GM19099 (cell line): ENCODE data around the gene ROR2.

ENCODE experiments used
- POLR2A ChIP-seq: IDR thresholded peaks from 3 replicates; pipeline ENCODE4 v1.6.1; 2011; ENCODE audit warnings: low read depth; ENCODE audit not compliant: insufficient read length; ENCODE audit errors: extremely low read depth

ROR2 gene

DNA sequence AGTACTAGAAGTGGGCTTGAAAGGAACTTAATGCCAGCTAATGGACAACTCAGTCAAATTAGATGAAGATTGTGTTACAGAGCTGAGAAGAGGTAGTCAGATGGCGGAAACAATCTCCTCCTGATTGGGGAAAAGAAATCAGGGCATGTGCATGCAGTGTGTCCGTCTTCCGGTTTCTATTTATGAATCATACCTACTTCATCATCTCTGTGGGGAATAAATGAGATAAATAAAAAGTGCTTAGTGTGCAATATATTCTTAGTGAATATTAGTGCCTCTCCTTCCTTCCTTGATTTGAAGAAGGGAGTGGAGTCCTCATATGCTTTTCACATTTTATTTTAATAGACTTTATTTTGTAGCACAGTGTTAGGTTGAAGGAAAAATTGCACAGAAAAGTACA lies 417.7 kb downstream of the ROR2 start:
- TF ChIP-seq POLR2A: no peak

DNA sequence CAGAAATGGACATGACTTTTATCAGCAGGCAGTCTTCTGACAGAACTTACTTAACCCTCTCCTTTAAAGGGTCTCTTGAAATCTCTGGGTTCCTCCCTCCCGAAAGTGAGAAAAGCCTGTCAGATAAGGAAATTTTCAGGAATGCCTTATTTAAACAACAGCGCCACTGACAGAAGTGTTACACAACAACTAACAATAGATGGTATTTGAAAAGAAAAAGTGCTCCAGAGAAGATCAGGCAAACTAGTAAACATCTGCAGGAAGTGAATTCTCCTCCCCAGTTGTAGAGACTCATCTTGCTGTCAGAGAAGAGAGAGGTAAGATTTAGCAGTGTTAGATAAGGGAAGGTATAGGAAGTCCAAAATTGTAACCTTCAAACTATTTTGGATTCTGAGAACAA lies 419.2 kb downstream of the ROR2 start:
- no peak for TF ChIP-seq POLR2A

DNA sequence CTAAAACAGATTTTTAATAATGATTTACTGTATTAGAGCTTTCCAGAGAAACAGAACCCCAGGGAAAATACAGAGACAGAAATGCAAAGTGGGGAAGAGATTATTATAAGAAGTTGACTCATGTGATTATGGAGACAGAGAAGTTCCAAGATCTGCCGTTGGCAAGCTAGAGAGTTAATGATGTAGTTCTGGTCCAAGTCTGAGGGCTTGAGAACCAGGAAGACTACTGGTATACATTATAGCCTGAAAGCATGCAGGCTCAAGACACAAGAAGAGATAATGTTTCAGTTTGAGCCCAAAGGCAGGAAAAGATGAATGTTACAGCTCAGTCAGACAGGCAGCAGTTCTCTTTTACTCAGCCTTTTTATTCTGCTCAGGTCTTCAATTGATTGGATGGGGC lies 427.5 kb downstream of the ROR2 start:
- no peak for TF ChIP-seq POLR2A

DNA sequence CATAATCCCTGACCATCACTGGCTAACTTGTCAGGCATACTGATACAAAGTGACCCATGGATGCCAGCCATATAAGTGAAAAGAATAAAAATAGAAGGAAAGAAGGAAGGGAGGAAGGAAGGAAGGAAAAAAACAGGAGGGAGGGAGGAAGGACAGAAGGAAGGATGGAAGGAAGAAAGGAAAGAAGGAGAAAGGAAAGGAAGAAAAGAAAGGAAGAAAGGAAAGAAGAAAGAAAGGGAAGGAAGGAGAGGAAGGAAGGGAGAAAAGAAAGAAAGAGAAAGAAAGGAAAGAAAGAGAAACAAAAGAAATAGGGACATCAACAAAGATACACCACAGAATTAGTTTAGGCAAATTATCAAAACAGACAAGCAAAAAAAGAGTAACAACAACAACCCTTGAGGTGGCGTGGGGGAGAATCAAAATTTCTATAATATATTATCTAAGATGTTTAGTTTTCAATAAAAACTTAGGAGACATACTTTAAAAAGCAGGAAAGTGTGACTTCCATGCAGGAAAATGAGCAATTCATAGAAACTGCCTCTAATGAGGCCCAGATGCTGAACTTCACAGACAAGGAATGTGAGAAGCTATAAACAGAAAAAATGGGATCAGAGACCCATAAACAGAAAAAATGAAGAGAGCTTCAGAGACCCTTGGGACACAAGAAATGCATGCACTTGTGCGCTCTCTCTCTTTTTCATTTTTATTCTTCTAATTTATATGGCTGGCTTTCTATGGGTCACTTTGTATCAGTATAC lies 430.3 kb downstream of the ROR2 start:
- TF ChIP-seq POLR2A: no peak

DNA sequence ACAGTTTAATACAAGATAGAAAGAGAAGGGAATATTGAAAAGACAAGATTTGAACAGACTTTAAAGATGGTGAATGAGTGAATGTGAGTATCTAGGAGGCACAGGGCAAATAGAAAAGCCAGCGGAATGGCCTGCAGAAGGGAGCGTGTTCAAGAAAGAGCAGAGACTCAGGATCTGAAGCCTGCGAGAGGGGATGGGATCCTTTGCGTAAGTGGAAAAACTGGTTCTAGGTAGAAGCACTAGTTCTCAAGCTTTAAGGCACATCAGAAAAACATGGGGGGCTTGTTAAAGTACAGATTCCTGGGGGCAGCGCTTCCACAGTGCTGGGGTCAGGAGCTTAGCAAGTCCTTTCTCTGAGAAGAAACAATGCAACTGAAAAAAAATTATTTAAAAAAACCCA lies 431.6 kb downstream of the ROR2 start:
- no peak for TF ChIP-seq POLR2A

DNA sequence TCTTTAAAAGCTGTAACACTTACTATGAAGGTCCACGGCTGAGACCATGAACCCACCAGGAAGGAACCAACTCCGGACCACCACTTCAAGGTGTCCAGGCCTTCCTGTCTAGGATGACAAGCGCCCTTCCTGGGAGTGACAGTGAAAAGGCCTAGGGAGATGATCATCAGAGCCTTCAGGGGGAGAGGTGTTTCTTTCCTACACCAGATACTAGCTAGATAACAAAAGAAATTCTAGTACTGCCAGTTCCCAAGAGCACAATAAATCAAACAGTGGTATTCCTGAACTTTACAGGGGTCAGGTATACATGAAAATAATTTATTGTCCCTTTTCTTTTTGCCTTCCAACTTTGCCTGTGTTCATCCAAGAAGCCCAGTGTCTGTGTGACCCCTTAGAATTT lies 432.2 kb downstream of the ROR2 start:
- no peak for TF ChIP-seq POLR2A

DNA sequence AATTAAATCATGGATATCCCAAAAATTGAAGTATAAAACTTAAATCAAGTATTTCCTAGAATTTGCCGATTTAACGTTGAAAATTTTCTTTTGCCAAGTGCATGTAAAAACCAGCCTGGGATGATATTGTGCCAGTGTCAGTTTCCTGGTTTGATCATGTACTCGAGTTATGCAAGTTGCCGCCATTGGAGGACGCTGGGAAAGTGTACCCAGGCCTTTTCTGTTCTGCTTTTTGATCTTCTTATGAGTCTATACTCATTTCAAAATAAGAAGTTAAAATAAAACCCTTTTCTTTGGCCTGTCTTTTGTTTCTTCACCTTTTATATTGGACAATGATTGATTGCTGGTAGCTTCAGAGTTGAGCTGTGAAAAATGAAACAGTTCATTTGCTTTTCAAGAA lies 433.3 kb downstream of the ROR2 start:
- no peak for TF ChIP-seq POLR2A

DNA sequence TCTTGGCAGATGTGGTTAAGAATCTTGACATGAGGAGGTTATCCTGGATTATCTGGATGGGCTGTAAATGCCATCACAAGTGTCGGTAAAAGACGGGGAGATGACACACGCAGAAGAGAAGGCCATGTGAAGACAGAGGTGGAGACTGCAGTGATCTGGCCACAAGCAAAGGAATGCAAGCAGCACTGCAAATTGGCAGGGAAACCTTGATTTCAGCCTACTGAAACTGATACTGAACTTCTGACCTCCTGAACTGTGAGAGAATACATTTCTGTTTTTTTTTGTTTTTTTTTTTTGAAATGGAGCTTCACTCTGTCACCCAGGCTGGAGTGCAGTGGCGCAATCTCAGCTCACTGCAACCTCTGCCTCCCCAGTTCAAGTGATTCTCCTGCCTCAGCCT lies 433.9 kb downstream of the ROR2 start:
- no peak for TF ChIP-seq POLR2A

DNA sequence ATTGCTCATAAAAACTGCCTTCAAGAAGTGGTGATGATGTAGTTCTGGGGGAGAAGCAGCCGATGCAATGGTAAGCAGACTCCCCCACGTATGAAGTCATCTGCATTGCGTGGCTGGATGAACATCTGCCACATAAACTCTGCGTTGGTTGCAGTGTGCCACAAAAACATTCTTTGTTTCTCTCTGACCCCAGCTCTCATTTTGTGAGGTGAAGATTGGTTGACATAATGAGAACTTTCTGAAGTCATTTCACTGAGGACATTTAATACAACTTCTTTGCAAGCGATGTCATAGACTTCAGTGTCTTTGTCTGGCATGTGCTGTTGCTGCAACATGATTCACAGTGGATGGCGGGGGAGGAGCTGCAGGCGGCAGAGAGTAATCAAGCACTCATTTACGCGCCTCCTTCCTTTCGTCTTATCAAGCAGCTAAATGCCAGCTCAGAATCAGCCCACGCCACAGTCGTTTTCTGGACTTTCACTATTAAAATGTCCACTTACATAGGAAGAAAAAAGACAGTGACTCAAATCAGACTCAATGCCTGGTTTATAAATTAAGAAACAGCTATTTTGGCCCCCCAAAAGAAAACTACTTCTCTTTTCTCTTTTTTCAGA lies 434.8 kb downstream of the ROR2 start:
- no peak for TF ChIP-seq POLR2A
